ENCODE results near the gene FASN. TPM values are rescaled to one million over a fixed set of nuclear protein-coding genes. Genes with fewer than 3 reads are reported as not detected.

FASN gene
- total and polyA plus RNA-seq, 2 of the 13 experiments (the other 11 are each of a cell fraction or from before 2014, with no cell fraction given), result 51.7 to 101 TPM

- TF ChIP-seq REST (IDR thresholded peaks at IDR 0.05; ENCODE audit: borderline replicate concordance in 1 of 2, low read depth in 1 of 2, low read length in 2 of 2) (peak in 1 of 2 experiments; percentile 82; a peak in 1 of 4 replicates), ZNF263 (CRISPR knock-in tag; IDR thresholded peaks at IDR 0.05) (peak; percentile 47), KLF11 (CRISPR knock-in tag; IDR thresholded peaks at IDR 0.05) (peak; percentile 76), AHR (CRISPR knock-in tag; IDR thresholded peaks at IDR 0.05) (no peak), PITX1 (CRISPR knock-in tag; IDR thresholded peaks at IDR 0.05) (0 out of 2 replicates have a peak, but pooled peaks have one; percentile 27), ZNF850 (CRISPR knock-in tag; conservative IDR thresholded peaks at IDR 0.05) (0 out of 2 replicates have a peak, but pooled peaks have one; percentile 40), CCDC6 (CRISPR knock-in tag; IDR thresholded peaks at IDR 0.05) (peak; percentile 92), U2AF1 (optimal IDR thresholded peaks at IDR 0.05; ENCODE audit: low read depth, low read length) (no peak), ZNF720 (CRISPR knock-in tag; IDR thresholded peaks at IDR 0.05) (no peak), TFE3 (CRISPR knock-in tag; IDR thresholded peaks at IDR 0.05) (0 out of 2 replicates have a peak, but pooled peaks have one; percentile 59), ZNF576 (CRISPR knock-in tag; IDR thresholded peaks at IDR 0.05) (no peak), ZNF451 (CRISPR knock-in tag; IDR thresholded peaks at IDR 0.05) (peak; percentile 49), MYPOP (CRISPR knock-in tag; IDR thresholded peaks at IDR 0.05) (no peak; the same call in 1 of the 2 replicates), ZNF17 (CRISPR knock-in tag; IDR thresholded peaks at IDR 0.05) (no peak), ADNP (CRISPR knock-in tag; IDR thresholded peaks at IDR 0.05) (peak; percentile 30; the same call in 1 of the 2 replicates), ZIK1 (CRISPR knock-in tag; IDR thresholded peaks at IDR 0.05; ENCODE audit: borderline replicate concordance, low read depth) (peak; percentile 92), TSC22D2 (CRISPR knock-in tag; IDR thresholded peaks at IDR 0.05; ENCODE audit: borderline replicate concordance) (peak; percentile 76; the same call in 1 of the 2 replicates)
- TF ChIP-seq, protein P1, sequence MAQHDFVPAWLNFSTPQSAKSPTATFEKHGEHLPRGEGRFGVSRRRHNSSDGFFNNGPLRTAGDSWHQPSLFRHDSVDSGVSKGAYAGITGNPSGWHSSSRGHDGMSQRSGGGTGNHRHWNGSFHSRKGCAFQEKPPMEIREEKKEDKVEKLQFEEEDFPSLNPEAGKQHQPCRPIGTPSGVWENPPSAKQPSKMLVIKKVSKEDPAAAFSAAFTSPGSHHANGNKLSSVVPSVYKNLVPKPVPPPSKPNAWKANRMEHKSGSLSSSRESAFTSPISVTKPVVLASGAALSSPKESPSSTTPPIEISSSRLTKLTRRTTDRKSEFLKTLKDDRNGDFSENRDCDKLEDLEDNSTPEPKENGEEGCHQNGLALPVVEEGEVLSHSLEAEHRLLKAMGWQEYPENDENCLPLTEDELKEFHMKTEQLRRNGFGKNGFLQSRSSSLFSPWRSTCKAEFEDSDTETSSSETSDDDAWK (CRISPR knock-in tag; IDR thresholded peaks at IDR 0.05), result no peak
These were observed at the start of gene FASN (continued) for GRCh38 chr17:82098169-82098938.

All from HepG2 (cell line).